GM19397 (cell line): ENCODE results near the gene ACADS.

Experiments used
- ATAC-seq: cut with Tn5 transposase; IDR thresholded peaks from one replicate; pipeline ENCODE4 v1.9.1; 2021; ENCODE audit warnings: mild to moderate bottlenecking, moderate library complexity; ENCODE audit not compliant: unreplicated experiment

Gene ACADS

DNA sequence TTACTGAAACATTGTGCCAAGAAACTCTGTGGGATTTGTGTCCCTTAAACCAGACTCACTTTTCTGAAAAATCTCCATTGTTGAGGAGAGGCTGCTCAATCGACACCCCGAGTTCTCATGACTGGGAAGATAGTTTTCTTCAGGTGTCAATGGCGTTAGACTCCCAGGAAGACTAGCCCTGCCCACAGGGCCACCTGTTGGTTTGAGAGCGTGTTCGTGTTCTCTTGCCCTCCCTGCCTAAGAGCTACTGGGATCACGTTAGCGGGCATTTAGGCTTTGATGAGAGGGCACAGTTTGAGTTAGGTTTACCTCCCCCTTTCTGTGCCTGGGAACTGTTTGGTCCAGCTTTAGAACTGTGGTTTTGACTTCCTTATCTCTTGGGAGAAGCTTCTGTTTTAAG lies 26.1 kb upstream of the ACADS start:
- ATAC-seq: no peak

DNA sequence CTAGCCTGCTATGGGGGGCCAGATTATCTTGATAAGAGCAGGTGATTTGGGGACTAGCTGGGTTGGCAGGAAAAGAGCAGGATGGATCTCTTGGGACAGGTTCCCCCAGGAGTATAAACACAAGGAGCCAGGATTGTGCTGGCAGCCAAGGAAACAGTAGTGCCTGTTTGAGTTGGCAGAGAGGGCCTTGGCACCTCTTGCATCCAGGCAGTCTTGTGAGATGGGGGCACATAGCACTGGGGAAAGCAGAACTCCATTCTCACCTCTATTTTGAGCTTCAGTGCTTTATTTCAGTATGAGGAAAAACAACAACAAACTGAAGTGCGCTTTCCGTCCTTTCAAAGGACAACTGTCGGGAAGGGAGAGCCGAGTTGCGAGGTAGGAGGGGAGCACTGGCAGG lies 24.7 kb upstream of the ACADS start:
- ATAC-seq: no peak

- ATAC-seq: no peak
These were observed 23.0 kb upstream of the ACADS start for GRCh38 chr12:120702637-120703036.

- no peak for ATAC-seq
These were observed 22.2 kb upstream of the ACADS start for GRCh38 chr12:120703311-120703942.

- ATAC-seq: no peak
These were observed 20.0 kb upstream of the ACADS start for GRCh38 chr12:120705618-120706017.

DNA sequence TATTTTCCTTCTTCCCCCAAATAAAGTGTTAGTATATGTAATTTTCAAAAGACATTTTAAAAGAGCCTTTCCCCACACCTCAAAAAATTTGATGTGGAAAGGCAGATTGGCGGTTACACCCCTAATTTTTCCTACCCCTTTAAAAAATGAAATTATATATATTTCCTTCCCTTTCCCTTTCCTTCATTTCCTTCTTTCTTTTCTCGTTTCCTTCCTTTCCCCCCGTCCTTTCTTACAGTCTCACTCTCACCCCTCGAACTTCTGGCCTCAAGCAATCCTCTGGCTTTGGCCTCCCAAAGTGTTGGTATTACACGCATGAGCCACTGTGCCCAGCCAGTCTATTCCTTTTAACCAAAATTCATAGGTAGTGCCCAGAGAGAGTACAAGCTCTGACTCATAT lies 19.6 kb upstream of the ACADS start:
- ATAC-seq: no peak

DNA sequence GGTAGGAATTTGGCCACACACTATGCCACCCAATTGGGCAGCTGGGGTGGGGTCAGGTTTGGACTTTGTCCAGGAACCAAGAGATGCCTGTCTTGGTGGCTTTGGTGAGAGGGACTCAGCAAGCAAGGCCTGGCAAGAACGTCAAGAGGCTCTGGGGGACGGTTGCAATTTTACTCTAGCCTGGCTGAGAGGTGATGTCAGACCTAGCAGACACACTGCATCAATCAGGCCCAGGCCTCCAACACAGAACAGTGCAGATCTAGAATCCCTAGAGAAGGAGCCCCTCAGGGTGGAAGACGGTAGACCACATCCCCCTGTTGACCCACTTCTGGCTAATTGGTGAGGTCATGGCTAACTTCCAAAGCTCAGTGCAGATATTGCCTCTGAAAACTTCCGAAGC lies 17.0 kb upstream of the ACADS start:
- no peak for ATAC-seq

- ATAC-seq: peak; percentile 70
These were observed 15.4 kb upstream of the ACADS start, which contains the start of gene UNC119B for GRCh38 chr12:120710031-120710804. Gene UNC119B, plus strand, starts transcription at chr12:120710458. Its CDS starts 17 bp downstream, at chr12:120710475.

- ATAC-seq: peak; percentile 38
These were observed 14.8 kb upstream of the ACADS start for GRCh38 chr12:120710805-120711296.

DNA sequence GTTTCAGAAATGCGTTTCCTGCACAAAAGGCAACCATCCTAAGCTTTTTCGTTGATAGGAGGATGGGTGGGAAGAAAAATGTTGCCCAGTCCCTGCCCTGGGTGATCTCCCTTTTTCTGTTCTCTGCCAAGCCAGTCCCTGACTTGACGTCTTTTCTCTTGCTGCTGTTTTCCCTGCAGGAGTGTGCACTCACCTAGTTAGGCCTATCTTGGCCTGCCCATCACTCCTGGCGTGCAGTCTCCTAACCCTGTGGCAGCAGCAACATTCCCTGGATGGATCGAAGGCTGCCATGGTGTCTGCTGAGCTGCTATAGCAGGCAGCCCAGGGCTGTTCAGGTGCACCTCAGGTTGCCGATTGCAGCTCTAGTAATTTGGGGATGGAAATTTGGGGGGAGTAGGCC lies 14.2 kb upstream of the ACADS start:
- ATAC-seq: no peak

GRCh38 chr12:120712610-120713009 lies 13.0 kb upstream of the ACADS start:
- ATAC-seq: no peak

DNA sequence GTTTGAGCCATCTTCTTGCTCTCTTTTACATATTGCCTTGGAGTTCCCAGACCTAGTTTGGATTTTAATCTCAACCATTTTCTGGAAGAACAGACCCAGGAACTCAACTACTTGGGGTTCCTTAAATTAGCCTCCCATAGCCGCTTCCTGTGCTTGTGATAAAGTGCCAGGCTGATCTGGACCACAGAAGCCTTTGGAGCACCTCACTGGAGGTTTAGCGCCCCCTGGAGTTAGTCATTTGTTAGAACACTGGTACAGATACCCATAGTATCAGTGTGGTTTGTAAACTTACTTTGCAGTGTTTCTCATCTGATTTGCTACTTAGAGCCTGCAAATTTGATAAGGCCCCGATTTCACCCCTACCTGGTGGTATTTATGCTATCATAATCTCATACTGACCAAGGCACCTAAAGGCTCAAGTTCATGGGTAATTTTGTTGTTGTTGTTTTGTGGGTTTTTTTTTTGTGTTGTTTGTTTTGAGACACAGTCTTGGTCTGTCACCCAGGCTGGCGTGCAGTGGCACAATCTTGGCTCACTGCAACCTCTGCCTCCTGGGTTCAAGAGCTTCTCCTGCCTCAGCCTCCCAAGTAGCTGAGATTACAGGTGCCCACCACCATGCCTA lies 11.7 kb upstream of the ACADS start:
- no peak for ATAC-seq

GRCh38 chr12:120718055-120718454 lies 7.6 kb upstream of the ACADS start:
- ATAC-seq: no peak

DNA sequence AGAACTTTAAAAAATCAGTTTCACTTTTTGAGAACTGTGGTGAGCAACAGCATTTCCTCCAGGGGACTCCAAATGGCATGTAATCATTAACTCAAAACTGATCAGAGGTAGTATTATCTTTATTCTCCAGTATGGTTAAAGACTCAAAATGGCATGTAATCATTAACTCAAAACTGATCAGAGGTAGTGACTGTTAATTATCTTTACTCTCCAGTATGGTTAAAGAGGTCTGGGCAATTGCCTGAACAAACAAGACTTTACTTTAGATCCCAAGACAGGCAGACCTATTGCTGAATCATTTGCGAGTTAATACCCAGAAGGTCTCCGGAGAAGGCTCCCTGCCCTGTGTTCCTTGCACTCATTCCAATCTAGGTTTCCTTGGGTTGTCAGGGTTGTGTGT lies 6.6 kb upstream of the ACADS start:
- no peak for ATAC-seq

DNA sequence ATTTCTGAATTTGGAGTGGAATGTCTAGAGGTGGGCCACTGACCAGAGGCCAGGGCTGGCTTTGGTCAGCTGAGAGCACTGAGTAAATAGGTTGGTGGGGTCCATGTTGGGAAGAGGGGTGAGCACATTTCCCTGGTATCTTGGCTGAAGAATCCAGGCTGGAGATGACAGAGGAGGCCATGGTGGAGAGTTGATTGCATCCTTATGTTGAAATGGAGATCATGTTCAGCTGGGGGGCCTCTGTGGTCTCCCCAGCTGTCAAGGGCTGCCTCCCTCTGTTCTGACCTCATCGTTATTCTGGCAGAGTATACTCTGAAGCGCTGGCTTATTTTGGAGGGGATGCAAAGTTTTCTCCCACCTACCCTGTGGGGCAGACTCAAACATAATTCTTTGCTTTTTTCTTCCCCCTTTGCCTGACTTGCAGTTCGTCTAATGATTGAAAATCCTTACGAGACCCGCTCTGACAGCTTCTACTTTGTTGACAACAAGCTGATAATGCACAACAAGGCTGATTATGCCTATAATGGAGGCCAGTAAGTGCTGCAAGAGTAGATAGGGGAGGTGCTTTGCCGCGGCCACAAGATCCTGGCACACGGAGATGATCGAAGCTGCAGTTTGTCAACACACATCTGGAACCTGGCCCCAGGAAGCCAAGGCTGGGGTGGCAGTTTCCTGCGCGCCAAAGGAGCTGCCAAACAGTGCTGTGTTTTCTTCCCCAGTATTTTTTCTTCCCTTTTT lies 6.0 kb upstream of the ACADS start:
- ATAC-seq: no peak

GRCh38 chr12:120720234-120720986 lies 5.2 kb upstream of the ACADS start:
- ATAC-seq: no peak

DNA sequence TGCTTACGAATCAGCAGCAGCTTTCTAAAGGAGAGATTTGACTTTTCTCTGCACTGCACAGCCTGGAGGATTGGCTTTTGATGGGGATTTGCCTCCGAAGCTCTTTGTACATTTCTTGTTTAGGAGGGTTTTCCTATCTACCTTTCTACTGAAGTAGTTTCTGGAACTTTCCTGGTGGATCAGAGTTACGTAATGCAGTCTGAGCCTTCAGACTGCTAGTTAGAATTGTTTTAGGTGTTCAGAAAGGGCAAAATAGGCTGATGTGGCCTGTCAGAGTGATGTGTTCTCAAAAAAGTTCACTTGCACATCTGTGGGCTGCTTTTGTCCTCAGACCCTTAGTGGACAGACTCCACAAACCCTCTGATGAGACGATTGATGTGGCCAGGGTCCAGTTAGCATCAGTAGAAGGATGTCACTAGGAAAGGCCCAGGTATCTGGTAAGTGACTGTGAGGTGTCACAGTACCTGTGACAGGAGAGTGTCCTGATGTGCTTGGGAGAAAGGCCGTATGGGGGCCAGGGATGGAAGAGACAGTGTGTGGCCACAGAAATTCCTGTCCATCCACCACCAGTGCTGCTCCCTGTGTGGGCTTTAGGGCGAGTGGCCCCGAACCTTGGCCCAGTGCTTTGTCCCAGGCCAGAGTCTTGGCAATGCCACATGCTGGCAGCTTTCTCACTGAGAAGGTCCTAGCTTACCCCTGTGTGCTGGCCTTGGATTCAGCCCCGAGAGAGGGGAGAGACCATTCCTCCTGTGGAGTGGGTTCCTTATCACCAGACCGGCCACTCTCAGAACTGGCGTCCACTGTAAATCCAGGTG lies 4.4 kb upstream of the ACADS start:
- no peak for ATAC-seq

GRCh38 chr12:120721866-120722265 lies 3.8 kb upstream of the ACADS start:
- no peak for ATAC-seq

DNA sequence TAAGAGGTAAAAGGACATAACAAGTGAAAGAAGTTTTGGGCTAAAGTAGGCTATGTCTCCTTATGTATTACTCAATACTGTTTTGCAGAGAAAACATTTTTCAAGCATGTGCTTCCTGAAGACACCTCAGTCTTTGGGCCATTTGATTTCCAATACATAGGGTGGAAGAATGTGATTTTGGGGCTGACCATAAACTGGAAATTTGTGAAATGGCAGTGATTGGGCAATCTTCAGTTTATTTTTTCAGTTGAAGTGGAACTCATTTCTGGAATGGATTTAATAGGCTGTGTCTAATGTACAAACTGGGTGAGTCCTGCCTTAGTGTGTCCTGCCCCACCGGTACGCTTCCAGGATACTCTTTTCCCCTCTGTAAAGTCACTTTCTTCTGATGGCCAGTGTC lies 2.8 kb upstream of the ACADS start:
- ATAC-seq: no peak

- no peak for ATAC-seq
These were observed 906 bp upstream of the ACADS start for GRCh38 chr12:120724720-120725119.
